Muscle layer of colon (tissue), 2 donors: ENCODE results near the gene BMAL1.

ENCODE experiments used
- H3K27ac ChIP-seq: one replicate; pipeline ENCODE4 v1.7.0; 2013; ENCODE audit warnings: low read depth, mild to moderate bottlenecking, low read length, moderate library complexity
- H3K27me3 ChIP-seq, 2 donors: one replicate each; pipeline ENCODE4 v1.7.0; 2013; ENCODE audit warnings: low read length in 2 of 2, mild to moderate bottlenecking in 2 of 2; ENCODE audit not compliant: insufficient read depth in 2 of 2, control insufficient read depth in 1 of 2
- H3K36me3 ChIP-seq: one replicate; pipeline ENCODE4 v1.7.0; 2013; ENCODE audit warnings: mild to moderate bottlenecking, low read length; ENCODE audit not compliant: insufficient read depth
- H3K4me1 ChIP-seq: one replicate; pipeline ENCODE4 v1.7.0; 2013; ENCODE audit warnings: mild to moderate bottlenecking, low read length; ENCODE audit not compliant: insufficient read depth
- H3K4me3 ChIP-seq, 2 donors: one replicate each; pipeline ENCODE4 v1.7.0; 2013; ENCODE audit warnings: low read length in 2 of 2, low read depth in 1 of 2, mild to moderate bottlenecking in 1 of 2, moderate library complexity in 1 of 2
- H3K9ac ChIP-seq: one replicate; pipeline ENCODE4 v1.7.0; 2013; ENCODE audit warnings: low read length
- H3K9me3 ChIP-seq: one replicate; pipeline ENCODE4 v1.7.0; 2013; ENCODE audit warnings: mild to moderate bottlenecking, low read length
- donor health status: abdominal sarcoma.
- donor health status: Adenocarcinoma of cecum.

Gene BMAL1

DNA sequence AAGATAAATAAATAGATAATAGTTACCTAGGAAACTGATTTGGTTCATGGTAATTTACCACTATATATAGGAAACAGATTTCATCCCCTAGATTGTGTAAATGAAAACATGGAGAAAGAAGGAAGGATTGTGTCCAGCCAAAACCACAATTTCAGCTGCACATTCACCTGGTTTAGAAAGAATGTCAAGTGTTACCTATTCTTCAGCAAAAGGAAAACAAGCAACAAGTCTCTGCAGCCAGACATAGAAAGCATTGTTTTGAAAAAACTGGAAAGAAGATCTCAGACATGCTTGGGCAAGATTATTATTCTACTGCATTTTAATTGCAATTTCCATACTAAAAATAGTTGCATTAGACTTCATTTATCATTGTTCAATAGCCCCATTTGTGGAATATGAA, 8.8 kb upstream of the BMAL1 start:
- no peak overlapping the region for H3K27ac ChIP-seq
- no peak overlapping the region for H3K9ac ChIP-seq
- H3K4me1 ChIP-seq = no peaks in the 10 kb centered on the region
- H3K27me3 ChIP-seq = no peaks in the 10 kb centered on the region
- no peaks in the 10 kb centered on the region for H3K36me3 ChIP-seq
- H3K9me3 ChIP-seq = no peaks in the 10 kb centered on the region
- H3K4me3 ChIP-seq = no peak overlapping the region

DNA sequence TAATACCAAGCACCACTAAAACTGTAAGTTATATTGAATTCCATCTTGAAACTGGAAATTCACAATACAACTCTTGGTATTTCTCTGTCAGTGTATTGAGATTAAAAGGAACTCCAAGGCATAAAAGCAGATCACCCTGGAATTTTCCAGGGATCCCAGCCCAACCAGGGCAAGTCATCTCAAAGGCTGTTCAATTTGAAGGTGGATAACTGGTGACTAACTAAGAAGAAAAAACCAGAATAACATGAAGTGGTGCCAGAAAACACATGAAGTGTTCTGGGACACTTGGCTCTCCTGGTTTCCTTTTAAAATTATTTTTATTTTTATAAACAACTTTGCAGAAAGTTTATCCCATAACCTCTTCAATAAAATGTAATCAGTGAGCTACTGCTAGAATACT, 7.8 kb upstream of the BMAL1 start:
- Histone ChIP-seq H3K27ac (no peak overlapping the region), H3K9ac (no peak overlapping the region), H3K36me3 (no peaks in the 10 kb centered on the region), H3K4me1 (no peaks in the 10 kb centered on the region), H3K27me3 (no peaks in the 10 kb centered on the region), H3K4me3 (no peak overlapping the region), H3K9me3 (no peaks in the 10 kb centered on the region)

DNA sequence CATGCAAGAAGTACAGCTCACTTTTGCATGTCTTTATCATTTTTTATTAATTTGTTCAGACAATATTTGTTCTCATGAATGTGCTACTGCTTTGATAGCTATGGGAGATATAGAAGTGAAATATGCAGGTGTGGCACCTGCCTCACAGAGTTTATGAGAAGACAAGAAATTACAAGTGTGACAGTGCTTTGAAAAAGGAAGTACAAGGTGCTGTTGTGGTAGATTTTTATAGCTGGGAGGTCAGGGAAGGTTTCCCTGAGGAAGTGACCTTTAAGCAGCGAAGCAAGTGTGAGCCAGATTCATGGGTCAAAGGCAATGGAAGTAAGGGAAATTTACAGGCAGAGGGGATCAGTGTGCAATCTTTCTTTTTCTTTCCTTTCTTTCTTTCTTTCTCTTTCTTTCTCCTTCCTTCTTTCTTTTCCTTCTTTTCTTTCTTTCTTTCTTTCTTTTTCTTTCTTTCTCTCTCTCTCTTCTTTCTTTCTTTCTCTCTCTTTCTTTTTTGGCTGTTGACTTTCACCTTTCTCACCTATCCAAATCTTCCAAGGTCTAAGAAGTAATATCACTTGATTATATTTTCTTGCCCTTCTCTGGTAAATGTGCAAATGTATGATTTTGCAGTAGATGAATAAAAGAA, 6.4 kb upstream of the BMAL1 start:
- no peak overlapping the region for H3K4me3 ChIP-seq
- H3K27me3 ChIP-seq = no peaks in the 10 kb centered on the region
- H3K9ac ChIP-seq = no peak overlapping the region
- H3K4me1 ChIP-seq = peaks cover under 1% of the 10 kb centered on the region
- no peaks in the 10 kb centered on the region for H3K9me3 ChIP-seq
- H3K27ac ChIP-seq = no peak overlapping the region
- no peaks in the 10 kb centered on the region for H3K36me3 ChIP-seq

DNA sequence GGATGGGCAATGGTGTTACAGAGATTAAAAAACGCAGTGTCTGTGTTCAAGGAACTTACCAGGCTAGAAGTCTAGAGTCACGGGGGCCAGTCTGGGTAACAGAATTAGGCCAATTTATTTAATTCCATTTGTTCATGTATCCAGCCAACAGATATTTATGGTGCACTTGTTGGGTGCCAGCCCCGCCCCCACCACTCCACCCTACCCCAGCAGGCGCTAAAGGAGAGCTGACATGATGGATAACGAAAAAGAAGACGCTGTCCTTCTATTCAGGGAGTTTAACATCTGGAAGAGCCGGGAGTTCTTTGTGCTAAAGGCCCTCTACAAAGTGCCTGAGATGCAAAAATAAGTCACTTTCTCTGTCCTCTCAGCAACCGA, 1.1 kb upstream of the BMAL1 start:
- H3K4me3 ChIP-seq = peak overlapping the region; percentile 48 to 83
- no peaks in the 10 kb centered on the region for H3K9me3 ChIP-seq
- peak overlapping the region; percentile 35 for H3K9ac ChIP-seq
- H3K27ac ChIP-seq = peak overlapping the region; percentile 71
- H3K4me1 ChIP-seq = peaks cover 18% of the 10 kb centered on the region
- no peaks in the 10 kb centered on the region for H3K36me3 ChIP-seq
- no peaks in the 10 kb centered on the region for H3K27me3 ChIP-seq

DNA sequence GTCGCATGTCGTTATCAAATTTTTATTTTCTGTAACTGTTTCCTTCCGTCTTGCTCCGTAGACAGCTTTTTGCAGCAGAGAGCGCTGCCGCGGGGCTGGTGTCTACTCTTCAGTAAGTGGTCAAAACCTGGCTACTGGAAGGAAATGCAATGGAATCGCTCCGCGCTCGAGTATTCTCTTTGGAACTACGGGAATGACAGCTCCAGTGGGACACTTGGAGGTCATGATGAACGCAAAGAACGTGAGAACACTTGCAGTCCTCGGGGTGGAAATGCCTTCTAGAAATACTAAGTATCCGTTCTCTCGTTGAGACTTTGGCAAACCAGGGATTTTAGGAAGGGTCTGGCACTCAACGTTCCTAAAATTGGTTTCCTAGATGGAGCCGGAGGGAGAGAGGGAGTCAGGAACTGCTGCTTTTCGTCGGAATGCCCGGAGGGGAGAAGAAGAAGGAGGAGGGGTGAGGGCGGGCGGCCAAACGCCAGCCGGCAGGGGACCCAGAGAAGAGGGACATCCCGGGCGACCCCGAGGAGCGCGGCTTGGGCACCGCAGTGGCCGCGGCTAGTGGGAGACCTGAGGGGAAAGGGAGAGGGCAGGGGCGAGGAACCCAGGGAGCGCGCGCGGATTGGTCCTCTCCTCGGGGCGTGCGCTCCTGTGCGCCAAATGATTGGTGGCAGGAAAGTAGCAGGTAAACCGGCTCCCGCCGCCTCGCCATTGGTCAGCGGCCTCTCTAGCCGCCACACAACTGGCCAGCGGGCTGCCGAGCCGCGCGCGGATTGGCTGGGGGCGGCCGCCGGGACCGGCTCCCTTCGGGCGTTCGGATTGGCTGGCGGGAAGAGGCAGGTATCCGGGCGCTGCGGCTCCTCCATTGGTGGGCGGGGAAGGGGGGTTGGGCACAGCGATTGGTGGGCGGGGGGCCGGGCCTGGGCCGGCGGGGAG, 490 bp upstream of the BMAL1 start:
- Histone ChIP-seq H3K27ac (peak overlapping the region; percentile 71), H3K9me3 (no peaks in the 10 kb centered on the region)

DNA sequence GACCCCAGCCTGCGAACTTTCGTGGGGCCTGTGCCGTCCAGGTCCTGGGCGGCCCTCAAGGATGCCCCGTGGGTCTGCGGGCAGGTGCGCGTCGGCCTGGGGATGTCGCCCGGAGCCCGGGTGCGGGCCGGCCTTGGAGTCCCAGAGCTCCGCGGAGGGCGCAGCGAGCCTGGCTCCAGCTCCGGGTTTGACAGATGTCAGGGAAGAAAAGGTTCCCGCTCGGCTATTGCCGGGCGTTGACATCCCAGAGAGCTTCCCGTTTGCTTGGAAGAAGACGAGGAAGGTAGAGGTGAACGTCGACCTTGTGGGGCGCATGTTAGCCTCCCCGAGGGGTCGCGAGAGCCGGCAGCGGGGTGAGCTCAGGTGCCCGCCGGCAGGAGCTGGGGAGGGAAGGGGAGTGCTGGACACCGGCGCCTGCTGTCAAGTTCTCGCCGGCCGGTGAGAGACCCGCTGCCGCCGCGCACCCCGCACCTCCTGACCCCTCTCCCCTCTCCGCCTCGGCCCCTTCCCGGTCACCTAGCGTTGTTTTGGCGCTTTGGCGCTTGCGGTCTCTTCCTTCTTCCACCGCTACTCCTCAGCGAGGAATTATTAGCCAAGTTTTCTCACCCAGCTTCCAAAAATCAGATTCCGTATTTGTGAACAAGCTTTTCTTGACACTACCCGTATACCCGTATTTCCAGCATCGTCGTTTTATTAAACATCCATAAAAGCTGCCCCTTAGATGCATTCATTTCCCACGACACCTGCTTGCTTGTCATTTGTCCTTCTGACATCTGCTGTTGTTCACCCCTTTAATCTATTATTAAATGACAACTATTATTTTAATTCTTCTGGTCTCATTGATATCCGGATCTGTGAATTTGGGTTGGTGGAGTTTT, 1.3 kb downstream of the BMAL1 start:
- Histone ChIP-seq H3K9me3 (no peaks in the 10 kb centered on the region), H3K4me1 (peaks cover 18% of the 10 kb centered on the region), H3K36me3 (no peaks in the 10 kb centered on the region), H3K27me3 (no peaks in the 10 kb centered on the region), H3K27ac (peak overlapping the region; percentile 65), H3K9ac (no peak overlapping the region), H3K4me3 (peak overlapping the region; percentile 67 to 93)

More for the DNA sequence above, 490 bp upstream of the BMAL1 start:
- Histone ChIP-seq H3K4me3 (peak overlapping the region; percentile 48 to 83), H3K36me3 (no peaks in the 10 kb centered on the region), H3K9ac (peak overlapping the region; percentile 35), H3K4me1 (peaks cover 18% of the 10 kb centered on the region), H3K27me3 (no peaks in the 10 kb centered on the region)

DNA sequence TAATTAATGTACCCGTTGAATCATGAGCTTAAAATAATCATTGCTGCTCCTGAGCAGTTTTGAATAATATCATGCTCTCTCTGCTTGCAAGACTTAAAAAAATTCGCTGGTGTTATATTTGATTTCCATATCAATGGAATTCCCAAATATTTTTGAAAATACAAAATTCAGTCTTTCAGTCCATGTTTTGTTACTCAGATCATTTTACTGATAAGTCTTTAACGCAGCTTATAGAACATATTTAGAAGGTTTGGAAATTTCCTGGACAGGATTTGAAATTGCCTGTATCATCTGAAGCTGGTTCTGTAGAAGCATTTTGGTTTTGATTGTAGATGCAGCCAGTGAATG, 1.9 kb downstream of the BMAL1 start:
- H3K9ac ChIP-seq = no peak overlapping the region
- peak overlapping the region in 1 of 2 donors; percentile 67 for H3K4me3 ChIP-seq
- no peaks in the 10 kb centered on the region for H3K27me3 ChIP-seq

DNA sequence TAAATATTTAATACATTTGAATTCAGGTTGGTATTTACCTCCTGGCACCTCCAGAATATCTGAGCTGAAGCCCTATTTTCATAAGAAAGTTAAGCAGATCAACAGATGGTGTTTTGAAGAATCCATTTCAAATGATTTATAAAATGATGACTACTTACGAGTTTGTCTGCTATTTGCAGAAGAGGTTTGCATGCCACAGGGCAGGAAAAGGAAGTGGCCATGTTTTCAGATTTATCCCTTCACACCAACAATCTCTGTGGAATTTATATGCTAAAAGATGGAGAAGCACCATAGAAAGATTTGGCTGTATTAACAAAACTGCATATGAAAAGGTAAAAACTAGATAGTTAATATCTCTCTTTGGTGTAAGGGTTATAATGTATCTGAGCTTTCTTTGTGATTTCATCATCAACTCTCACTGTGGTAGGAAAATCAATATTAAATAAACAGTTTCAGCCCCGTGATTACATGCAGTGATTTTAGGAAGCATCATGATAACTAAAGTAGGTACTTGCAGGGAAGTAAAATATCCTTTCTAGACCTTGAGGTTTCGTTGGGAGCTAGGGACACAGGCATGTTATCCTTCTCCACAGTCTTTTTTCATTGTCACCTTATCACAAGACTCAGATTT, 2.6 kb downstream of the BMAL1 start:
- no peaks in the 10 kb centered on the region for H3K27me3 ChIP-seq
- H3K27ac ChIP-seq = no peak overlapping the region

More for the DNA sequence above, 1.9 kb downstream of the BMAL1 start:
- Histone ChIP-seq H3K4me1 (peaks cover 18% of the 10 kb centered on the region), H3K9me3 (no peaks in the 10 kb centered on the region), H3K36me3 (no peaks in the 10 kb centered on the region), H3K27ac (no peak overlapping the region)

DNA sequence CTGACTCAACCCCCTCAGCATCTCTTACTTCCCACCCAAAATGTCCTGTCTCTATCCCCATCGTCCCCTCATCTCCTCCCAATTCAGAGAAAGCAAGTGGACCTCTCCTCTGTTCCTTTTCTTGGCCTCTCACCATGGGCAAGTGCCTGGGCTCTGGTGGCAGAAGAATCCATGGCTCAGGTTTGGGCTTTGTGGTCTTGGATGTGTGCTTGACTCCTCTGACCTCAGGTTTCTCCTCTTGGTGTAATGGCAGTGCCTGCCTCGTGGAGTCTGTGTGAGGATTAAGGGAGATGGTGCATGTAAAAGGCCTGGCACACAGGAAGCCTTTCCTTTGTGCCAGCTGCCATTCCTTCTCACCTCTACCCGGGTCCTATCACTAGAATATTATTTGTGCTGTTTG, 3.2 kb downstream of the BMAL1 start:
- H3K4me1 ChIP-seq = peaks cover 18% of the 10 kb centered on the region
- H3K36me3 ChIP-seq = no peaks in the 10 kb centered on the region
- H3K27me3 ChIP-seq = no peaks in the 10 kb centered on the region
- H3K4me3 ChIP-seq = no peak overlapping the region
- no peak overlapping the region for H3K9ac ChIP-seq
- H3K9me3 ChIP-seq = no peaks in the 10 kb centered on the region
- no peak overlapping the region for H3K27ac ChIP-seq

More for the DNA sequence above, 2.6 kb downstream of the BMAL1 start:
- Histone ChIP-seq H3K9ac (no peak overlapping the region), H3K9me3 (no peaks in the 10 kb centered on the region), H3K36me3 (no peaks in the 10 kb centered on the region), H3K4me3 (no peak overlapping the region), H3K4me1 (peaks cover 18% of the 10 kb centered on the region)

DNA sequence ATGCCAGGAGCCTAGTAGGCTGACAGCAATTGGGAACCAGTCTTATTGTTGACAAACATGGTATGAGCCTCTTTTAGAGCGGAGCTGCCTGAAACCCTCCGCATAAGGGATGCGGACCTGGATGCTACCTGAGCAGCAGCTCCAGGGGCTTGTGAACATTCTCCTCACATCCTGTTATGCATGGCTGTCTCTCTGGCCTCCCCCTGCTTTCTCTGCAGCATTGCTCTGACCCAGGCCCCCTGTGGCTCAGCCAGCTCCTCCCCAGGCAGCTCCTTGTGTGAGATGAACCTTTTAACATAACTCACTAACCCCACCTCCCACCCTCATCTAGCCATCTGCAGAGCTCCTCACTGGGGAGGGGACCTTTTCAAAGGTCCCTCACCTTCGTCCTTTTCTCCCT, 6.0 kb downstream of the BMAL1 start:
- H3K4me3 ChIP-seq = no peak overlapping the region
- H3K36me3 ChIP-seq = no peaks in the 10 kb centered on the region
- H3K27me3 ChIP-seq = no peaks in the 10 kb centered on the region
- H3K4me1 ChIP-seq = peaks cover 11% of the 10 kb centered on the region
- H3K27ac ChIP-seq = no peak overlapping the region
- H3K9ac ChIP-seq = no peak overlapping the region
- H3K9me3 ChIP-seq = no peaks in the 10 kb centered on the region
